ENCODE measurements around the gene HOXD9.

Gene HOXD9

DNA sequence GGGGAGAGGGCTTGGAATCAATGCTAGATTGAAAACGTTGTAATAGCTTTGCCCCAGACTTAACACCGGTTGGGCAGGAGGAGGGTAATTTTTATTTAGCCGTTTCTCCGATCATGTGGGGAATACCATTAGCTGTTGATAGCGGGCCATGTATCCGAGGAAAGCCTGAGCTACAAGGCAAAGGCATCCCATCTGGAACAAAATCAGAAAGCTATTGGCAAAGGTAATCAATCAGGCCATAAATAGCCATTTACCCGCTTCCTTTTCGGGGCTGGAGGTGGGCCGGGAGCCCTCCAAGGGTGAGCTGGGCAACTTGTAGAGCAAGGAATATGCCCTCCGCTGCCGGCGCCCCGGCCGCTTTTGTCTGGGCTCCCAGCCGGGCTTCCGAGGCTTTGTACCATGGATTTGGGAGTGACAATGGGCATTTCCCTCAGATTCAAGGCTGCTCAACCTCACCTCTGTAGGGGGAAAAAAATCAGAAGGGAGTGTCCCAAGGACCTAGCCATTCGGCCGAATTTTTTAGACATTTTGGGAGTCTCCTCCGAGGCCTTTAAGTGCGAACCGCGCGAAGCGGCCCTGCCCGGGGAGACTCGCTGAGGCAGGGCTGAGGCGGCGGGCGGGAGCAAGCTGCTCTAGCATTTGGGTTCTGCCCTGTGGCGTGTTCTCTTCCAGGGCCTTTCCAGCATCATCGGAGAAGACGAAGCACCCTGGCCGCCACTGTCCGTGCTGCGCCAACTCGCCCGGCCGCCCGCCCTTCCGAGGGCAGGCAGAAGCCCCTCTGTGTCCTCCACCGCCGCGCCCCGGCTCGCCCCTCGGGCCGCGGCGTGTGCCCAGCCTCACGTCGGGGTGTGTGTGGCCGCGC lies 1.1 kb upstream of the HOXD9 start:
- no peaks in the 10 kb centered on the region for H3K36me3 ChIP-seq (ENCODE audit: insufficient read depth, low read length)
- H3K9me2 ChIP-seq (replicated peaks; ENCODE audit: low read depth, low read length) = no peaks in the 10 kb centered on the region
- no peak overlapping the region for H3K4me3 ChIP-seq (ENCODE audit: low read length, poor library complexity, severe bottlenecking)
- H3K9ac ChIP-seq (ENCODE audit: low read depth, low read length, poor library complexity, severe bottlenecking) = no peak overlapping the region
- no peak overlapping the region for H3K4me2 ChIP-seq (ENCODE audit: low read depth, low read length, poor library complexity, severe bottlenecking)
- TF ChIP-seq EZH2phosphoT487 (IDR thresholded peaks at IDR 0.05; ENCODE audit: borderline replicate concordance) = no peak
- TF ChIP-seq, protein P1, sequence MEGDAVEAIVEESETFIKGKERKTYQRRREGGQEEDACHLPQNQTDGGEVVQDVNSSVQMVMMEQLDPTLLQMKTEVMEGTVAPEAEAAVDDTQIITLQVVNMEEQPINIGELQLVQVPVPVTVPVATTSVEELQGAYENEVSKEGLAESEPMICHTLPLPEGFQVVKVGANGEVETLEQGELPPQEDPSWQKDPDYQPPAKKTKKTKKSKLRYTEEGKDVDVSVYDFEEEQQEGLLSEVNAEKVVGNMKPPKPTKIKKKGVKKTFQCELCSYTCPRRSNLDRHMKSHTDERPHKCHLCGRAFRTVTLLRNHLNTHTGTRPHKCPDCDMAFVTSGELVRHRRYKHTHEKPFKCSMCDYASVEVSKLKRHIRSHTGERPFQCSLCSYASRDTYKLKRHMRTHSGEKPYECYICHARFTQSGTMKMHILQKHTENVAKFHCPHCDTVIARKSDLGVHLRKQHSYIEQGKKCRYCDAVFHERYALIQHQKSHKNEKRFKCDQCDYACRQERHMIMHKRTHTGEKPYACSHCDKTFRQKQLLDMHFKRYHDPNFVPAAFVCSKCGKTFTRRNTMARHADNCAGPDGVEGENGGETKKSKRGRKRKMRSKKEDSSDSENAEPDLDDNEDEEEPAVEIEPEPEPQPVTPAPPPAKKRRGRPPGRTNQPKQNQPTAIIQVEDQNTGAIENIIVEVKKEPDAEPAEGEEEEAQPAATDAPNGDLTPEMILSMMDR (conservative IDR thresholded peaks at IDR 0.05; ENCODE audit: low read length) = no peak
- peaks cover 34% of the 10 kb centered on the region for H3K27me3 ChIP-seq (ENCODE audit: insufficient read depth, low read length, poor library complexity, severe bottlenecking)
- H2AFZ ChIP-seq (ENCODE audit: low read length) = no peak overlapping the region
- no peaks in the 10 kb centered on the region for H3K4me1 ChIP-seq (ENCODE audit: insufficient read depth, low read length, poor library complexity, severe bottlenecking)
- H4K20me1 ChIP-seq (ENCODE audit: insufficient read depth, low read length, poor library complexity, severe bottlenecking) = no peaks in the 10 kb centered on the region
- no peaks in the 10 kb centered on the region for H3F3A ChIP-seq (ENCODE audit: low read depth)
- H3K9me3 ChIP-seq (ENCODE audit: insufficient read depth, low read depth, low read length) = no peaks in the 10 kb centered on the region
- no peaks in the 10 kb centered on the region for H3K79me2 ChIP-seq (ENCODE audit: insufficient read depth, low read length)

DNA sequence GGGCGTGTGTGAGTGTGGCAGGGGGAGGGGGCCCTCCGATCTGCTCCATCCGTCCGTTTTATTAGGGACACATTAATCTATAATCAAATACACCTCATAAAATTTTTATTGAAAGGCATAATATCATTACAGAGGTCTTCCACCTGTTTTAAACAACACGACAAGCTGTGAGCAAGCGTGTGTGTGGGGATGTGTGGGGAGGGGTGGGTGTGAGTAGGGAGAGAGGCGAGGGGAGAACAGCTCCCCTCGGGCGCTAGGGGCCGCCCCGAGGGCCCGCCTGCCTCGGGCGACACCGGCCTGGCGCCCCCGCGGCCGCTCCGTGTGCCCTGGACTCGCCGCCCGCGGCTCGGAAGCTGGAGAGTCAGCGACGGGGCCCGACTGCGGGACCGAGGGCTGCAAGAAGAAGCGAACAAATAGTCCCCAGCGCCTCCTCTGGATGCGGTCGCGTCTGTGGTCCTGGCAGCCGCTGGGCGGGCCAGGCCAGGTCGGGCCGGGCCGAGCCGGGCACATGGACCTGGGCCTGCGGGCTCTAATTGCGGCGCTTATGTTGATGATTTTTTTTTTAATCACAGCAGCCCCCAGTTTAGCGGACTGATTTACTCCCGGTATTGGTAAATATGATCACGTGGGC lies 352 bp upstream of the HOXD9 start:
- no peaks in the 10 kb centered on the region for H3F3A ChIP-seq (ENCODE audit: low read depth)
- H3K27me3 ChIP-seq (ENCODE audit: insufficient read depth, low read length, poor library complexity, severe bottlenecking) = peaks cover 27% of the 10 kb centered on the region
- H3K36me3 ChIP-seq (ENCODE audit: insufficient read depth, low read length) = no peaks in the 10 kb centered on the region
- H3K79me2 ChIP-seq (ENCODE audit: insufficient read depth, low read length) = no peaks in the 10 kb centered on the region
- TF ChIP-seq, protein P1 (conservative IDR thresholded peaks at IDR 0.05; ENCODE audit: low read length) = no peak
- TF ChIP-seq EZH2phosphoT487 (IDR thresholded peaks at IDR 0.05; ENCODE audit: borderline replicate concordance) = no peak
- no peaks in the 10 kb centered on the region for H3K9me2 ChIP-seq (replicated peaks; ENCODE audit: low read depth, low read length)
- no peak overlapping the region for H3K4me2 ChIP-seq (ENCODE audit: low read depth, low read length, poor library complexity, severe bottlenecking)
- no peak overlapping the region for H3K9ac ChIP-seq (ENCODE audit: low read depth, low read length, poor library complexity, severe bottlenecking)
- H3K4me3 ChIP-seq (ENCODE audit: low read length, poor library complexity, severe bottlenecking) = no peak overlapping the region
- no peaks in the 10 kb centered on the region for H3K4me1 ChIP-seq (ENCODE audit: insufficient read depth, low read length, poor library complexity, severe bottlenecking)
- H2AFZ ChIP-seq (ENCODE audit: low read length) = no peak overlapping the region
- H3K9me3 ChIP-seq (ENCODE audit: insufficient read depth, low read depth, low read length) = no peaks in the 10 kb centered on the region
- no peaks in the 10 kb centered on the region for H4K20me1 ChIP-seq (ENCODE audit: insufficient read depth, low read length, poor library complexity, severe bottlenecking)

GRCh38 chr2:176123411-176124109 lies 1.0 kb downstream of the HOXD9 start:
- Histone ChIP-seq H3K4me3 (ENCODE audit: low read length, poor library complexity, severe bottlenecking) (no peak overlapping the region), H3K27me3 (ENCODE audit: insufficient read depth, low read length, poor library complexity, severe bottlenecking) (peaks cover 13% of the 10 kb centered on the region), H3K4me2 (ENCODE audit: low read depth, low read length, poor library complexity, severe bottlenecking) (no peak overlapping the region), H3K9me2 (replicated peaks; ENCODE audit: low read depth, low read length) (no peaks in the 10 kb centered on the region), H4K20me1 (ENCODE audit: insufficient read depth, low read length, poor library complexity, severe bottlenecking) (no peaks in the 10 kb centered on the region), H3K9ac (ENCODE audit: low read depth, low read length, poor library complexity, severe bottlenecking) (no peak overlapping the region), H3K4me1 (ENCODE audit: insufficient read depth, low read length, poor library complexity, severe bottlenecking) (no peaks in the 10 kb centered on the region), H2AFZ (ENCODE audit: low read length) (no peak overlapping the region), H3K79me2 (ENCODE audit: insufficient read depth, low read length) (no peaks in the 10 kb centered on the region), H3K36me3 (ENCODE audit: insufficient read depth, low read length) (no peaks in the 10 kb centered on the region), H3F3A (ENCODE audit: low read depth) (no peaks in the 10 kb centered on the region), H3K9me3 (ENCODE audit: insufficient read depth, low read depth, low read length) (no peaks in the 10 kb centered on the region)
- no peak for TF ChIP-seq EZH2phosphoT487 (IDR thresholded peaks at IDR 0.05; ENCODE audit: borderline replicate concordance)
- TF ChIP-seq, protein P1 (conservative IDR thresholded peaks at IDR 0.05; ENCODE audit: low read length) = no peak

Measured in Loucy (cell line).